Esophagus muscularis mucosa (tissue), 4 donors: ENCODE measurements around the gene PRPF38A. TPM values are rescaled to one million over a fixed set of nuclear protein-coding genes. Genes with fewer than 3 reads are reported as not detected.

ENCODE experiments used
- DNase-seq: peaks from one replicate; pipeline ENCODE4 v3.0.0-alpha.2; 2017; ENCODE audit errors: extremely low spot score
- H3K27ac ChIP-seq, 4 donors: fragments of 200-600 bp; sonication (generic); replicated peaks in 1 of 4; 1 replicate in 3 of 4; 2 replicates in 1 of 4; pipeline ENCODE4 v1.5.1; 2016 to 2019; ENCODE audit warnings: mild to moderate bottlenecking in 1 of 4
- H3K27me3 ChIP-seq, 4 donors: fragments of 200-600 bp; sonication (generic); one replicate each; pipeline versions ENCODE4 v1.5.1 to v1.6.0; 2016 to 2019
- H3K36me3 ChIP-seq, 4 donors: fragments of 200-600 bp; sonication (generic); one replicate each; pipeline ENCODE4 v1.5.1; 2016 to 2019
- H3K4me1 ChIP-seq, 4 donors: fragments of 200-600 bp; sonication (generic); one replicate each; pipeline ENCODE4 v1.5.1; 2016 to 2019
- H3K4me3 ChIP-seq, 4 donors: fragments of 200-600 bp; sonication (generic); 1 replicate in 2 of 4; 2 replicates in 2 of 4; pipeline ENCODE4 v1.5.1; 2016 to 2019; ENCODE audit warnings: mild to moderate bottlenecking in 4 of 4, moderate library complexity in 1 of 4
- H3K9me3 ChIP-seq, 4 donors: fragments of 200-600 bp; sonication (generic); 1 replicate in 3 of 4; 2 replicates in 1 of 4; pipeline ENCODE4 v1.5.1; 2016 to 2019
- CTCF ChIP-seq, 3 experiments: fragments of 200-600 bp in 2 of 3; fragments of 450-650 bp in 1 of 3; sonication (generic) in 2 of 3; IDR thresholded peaks; one replicate each; pipeline ENCODE4 v1.5.1; 2017 to 2019; ENCODE audit warnings: antibody characterized with exemption in 3 of 3, mild to moderate bottlenecking in 2 of 3, moderate library complexity in 1 of 3
- EP300 ChIP-seq: sonication (generic); formaldehyde crosslinking; IDR thresholded peaks from one replicate; pipeline ENCODE4 v1.6.1; 2017; ENCODE audit warnings: antibody characterized with exemption
- POLR2A ChIP-seq: fragments of 450-650 bp; IDR thresholded peaks from one replicate; pipeline ENCODE4 v1.6.1; 2017; ENCODE audit warnings: antibody characterized with exemption, moderate library complexity, mild to moderate bottlenecking, low read depth
- POLR2AphosphoS5 ChIP-seq, 2 donors: sonication (generic); formaldehyde crosslinking; IDR thresholded peaks; one replicate each; pipeline ENCODE4 v1.6.1; 2017; ENCODE audit warnings: antibody characterized with exemption in 2 of 2
- WGBS: methylation state at CpG from one replicate; pipeline ENCODE4 v1.1.5; 2018; 5-methylcytosine and 5-hydroxymethylcytosine counted together
- intact Hi-C: fragments of 100-400 bp; cut with DNase I; formaldehyde crosslinking; loops from one replicate; pipeline ENCODE4 v1.15.1; 2023
- total RNA-seq, 4 donors: library from RNA; depleted of rRNA; stranded (reverse); fragments of >200 nt; gene quantifications; one replicate each; pipeline versions ENCODE4 v1.1.0 to v1.2.1, GENCODE V29; 2016

Gene PRPF38A
- total RNA-seq, 4 donors from 2014 or later, result 10.9 to 21.7 (median 13.7) TPM

- Histone ChIP-seq H3K4me1 (peaks cover 11 to 38% (median 26%) of the 10 kb centered on the region in 4 donors), H3K4me3 (peak overlapping the region; percentile 71 to 96 (median 85)), H3K27me3 (no peaks in the 10 kb centered on the region), H3K9me3 (no peaks in the 10 kb centered on the region), H3K36me3 (peaks cover 19 to 39% (median 31%) of the 10 kb centered on the region in 4 donors), H3K27ac (peak overlapping the region; percentile 87 to 95 (median 93))
- no peak for DNase-seq
- no peak for TF ChIP-seq EP300
- peak; percentile 59 to 63 for TF ChIP-seq POLR2AphosphoS5 (IDR thresholded peaks at IDR 0.05)
- intact Hi-C loops, result no loop called here
- 8% methylated on average over 19 of the region's 22 CpGs for WGBS
These were observed 39.2 kb upstream of the PRPF38A start for GRCh38 chr1:52365071-52365745.

- no peaks in the 10 kb centered on the region for H3K9me3 ChIP-seq
- peaks cover 11 to 38% (median 26%) of the 10 kb centered on the region in 4 donors for H3K4me1 ChIP-seq
- TF ChIP-seq POLR2A (peak; percentile 93), CTCF (IDR thresholded peaks at IDR 0.05) (peak; percentile 16 to 28 (median 27)), EP300 (no peak), POLR2AphosphoS5 (IDR thresholded peaks at IDR 0.05) (peak; percentile 97 to 98)
- DNase-seq, result peak; percentile 99
- WGBS, result 0% methylated on average over 11 of the region's 92 CpGs
- H3K4me3 ChIP-seq, result peak within 1 kb of the TSS; percentile 71 to 96 (median 85)
- no peaks in the 10 kb centered on the region for H3K27me3 ChIP-seq
- intact Hi-C loops, result loop anchor here (2.0 kb wide), 1 partner anchor 39 kb away; the partner anchor contains the start of genes ORC1 and PRPF38A
- H3K36me3 ChIP-seq, result peaks cover 12 to 32% (median 24%) of the 10 kb centered on the region in 4 donors
- peak within 1 kb of the TSS; percentile 87 to 95 (median 93) for H3K27ac ChIP-seq
These were observed 38.5 kb upstream of the PRPF38A start, which contains the start of gene CC2D1B for GRCh38 chr1:52365746-52366516. Gene CC2D1B (minus strand): TSS chr1:52366205. CDS start chr1:52364620, 1,585 bp downstream.

- 21% methylated on average over 6 of the region's 8 CpGs for WGBS
- Histone ChIP-seq H3K4me3 (peak overlapping the region; percentile 71 to 96 (median 85)), H3K9me3 (no peaks in the 10 kb centered on the region), H3K27me3 (no peaks in the 10 kb centered on the region), H3K27ac (peak overlapping the region; percentile 87 to 95 (median 93)), H3K36me3 (peaks cover 8 to 26% (median 18%) of the 10 kb centered on the region in 4 donors), H3K4me1 (peaks cover 11 to 38% (median 26%) of the 10 kb centered on the region in 4 donors)
- intact Hi-C loops, result loop anchor here (2.0 kb wide), 1 partner anchor 38 kb away; the partner anchor contains the start of genes ORC1 and PRPF38A
- TF ChIP-seq EP300 (no peak), CTCF (IDR thresholded peaks at IDR 0.05) (no peak), POLR2AphosphoS5 (IDR thresholded peaks at IDR 0.05) (no peak), POLR2A (no peak)
- DNase-seq, result no peak
These were observed 37.9 kb upstream of the PRPF38A start for GRCh38 chr1:52366517-52366827.

- peaks cover 4 to 18% (median 10%) of the 10 kb centered on the region in 4 donors for H3K36me3 ChIP-seq
- no peak overlapping the region for H3K27ac ChIP-seq
- DNase-seq, result no peak
- WGBS, result 93% methylated on average over 5 of the region's 5 CpGs
- no peak for TF ChIP-seq EP300
- no peak for TF ChIP-seq POLR2AphosphoS5 (IDR thresholded peaks at IDR 0.05)
- TF ChIP-seq POLR2A, result no peak
- TF ChIP-seq CTCF (IDR thresholded peaks at IDR 0.05), result no peak
- peaks cover 11 to 38% (median 26%) of the 10 kb centered on the region in 4 donors for H3K4me1 ChIP-seq
- no peaks in the 10 kb centered on the region for H3K9me3 ChIP-seq
- intact Hi-C loops, result loop anchor here (2.0 kb wide), 1 partner anchor 38 kb away; the partner anchor contains the start of genes ORC1 and PRPF38A
- no peaks in the 10 kb centered on the region for H3K27me3 ChIP-seq
- H3K4me3 ChIP-seq, result no peak overlapping the region
These were observed 37.1 kb upstream of the PRPF38A start for GRCh38 chr1:52367272-52367671.
